HL-60 (cell line): ENCODE results near the gene SLCO4C1.

Experiments used
- GABPA ChIP-seq: IDR thresholded peaks from 2 replicates; pipeline ENCODE4 v1.6.1; 2012; ENCODE audit warnings: low read depth
- POLR2AphosphoS5 ChIP-seq: IDR thresholded peaks from 2 replicates; pipeline ENCODE4 v1.6.1; 2012; ENCODE audit warnings: low read depth
- SPI1 ChIP-seq: IDR thresholded peaks from 2 replicates; pipeline ENCODE4 v1.6.1; 2012; ENCODE audit warnings: low read depth, mild to moderate bottlenecking, borderline replicate concordance
- TF ChIP-seq, protein P1 (sequence below): IDR thresholded peaks from one replicate; pipeline ENCODE4 v1.5.1; 2011; ENCODE audit warnings: low read length, control low read depth, inconsistent platforms; ENCODE audit not compliant: insufficient read depth
- TF ChIP-seq, protein P2 (sequence below): IDR thresholded peaks from 2 replicates; pipeline ENCODE4 v1.6.1; 2012; ENCODE audit warnings: low read depth; ENCODE audit not compliant: insufficient replicate concordance

DNA sequence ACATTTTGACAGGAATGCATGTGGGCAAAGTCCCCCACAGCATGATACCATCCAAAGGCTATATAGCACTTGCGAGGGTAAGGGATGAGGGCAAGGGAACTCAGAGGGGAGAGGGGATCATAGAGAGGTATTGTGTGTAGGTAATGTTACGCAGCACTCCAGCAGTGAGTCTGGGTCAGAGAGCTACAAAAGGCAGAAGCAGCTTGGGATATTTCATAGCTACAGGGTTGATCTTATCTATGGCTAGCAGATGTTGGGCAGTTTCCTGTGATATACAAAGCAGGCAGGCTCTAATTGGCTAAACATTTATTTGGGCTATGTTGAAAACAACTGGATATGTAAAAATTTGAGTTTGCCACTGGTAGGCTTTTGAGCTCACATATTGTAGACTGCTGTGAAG, 17.8 kb upstream of the SLCO4C1 start:
- TF ChIP-seq, protein P1, sequence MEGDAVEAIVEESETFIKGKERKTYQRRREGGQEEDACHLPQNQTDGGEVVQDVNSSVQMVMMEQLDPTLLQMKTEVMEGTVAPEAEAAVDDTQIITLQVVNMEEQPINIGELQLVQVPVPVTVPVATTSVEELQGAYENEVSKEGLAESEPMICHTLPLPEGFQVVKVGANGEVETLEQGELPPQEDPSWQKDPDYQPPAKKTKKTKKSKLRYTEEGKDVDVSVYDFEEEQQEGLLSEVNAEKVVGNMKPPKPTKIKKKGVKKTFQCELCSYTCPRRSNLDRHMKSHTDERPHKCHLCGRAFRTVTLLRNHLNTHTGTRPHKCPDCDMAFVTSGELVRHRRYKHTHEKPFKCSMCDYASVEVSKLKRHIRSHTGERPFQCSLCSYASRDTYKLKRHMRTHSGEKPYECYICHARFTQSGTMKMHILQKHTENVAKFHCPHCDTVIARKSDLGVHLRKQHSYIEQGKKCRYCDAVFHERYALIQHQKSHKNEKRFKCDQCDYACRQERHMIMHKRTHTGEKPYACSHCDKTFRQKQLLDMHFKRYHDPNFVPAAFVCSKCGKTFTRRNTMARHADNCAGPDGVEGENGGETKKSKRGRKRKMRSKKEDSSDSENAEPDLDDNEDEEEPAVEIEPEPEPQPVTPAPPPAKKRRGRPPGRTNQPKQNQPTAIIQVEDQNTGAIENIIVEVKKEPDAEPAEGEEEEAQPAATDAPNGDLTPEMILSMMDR, result no peak
- TF ChIP-seq SPI1, result no peak
- TF ChIP-seq, protein P2, sequence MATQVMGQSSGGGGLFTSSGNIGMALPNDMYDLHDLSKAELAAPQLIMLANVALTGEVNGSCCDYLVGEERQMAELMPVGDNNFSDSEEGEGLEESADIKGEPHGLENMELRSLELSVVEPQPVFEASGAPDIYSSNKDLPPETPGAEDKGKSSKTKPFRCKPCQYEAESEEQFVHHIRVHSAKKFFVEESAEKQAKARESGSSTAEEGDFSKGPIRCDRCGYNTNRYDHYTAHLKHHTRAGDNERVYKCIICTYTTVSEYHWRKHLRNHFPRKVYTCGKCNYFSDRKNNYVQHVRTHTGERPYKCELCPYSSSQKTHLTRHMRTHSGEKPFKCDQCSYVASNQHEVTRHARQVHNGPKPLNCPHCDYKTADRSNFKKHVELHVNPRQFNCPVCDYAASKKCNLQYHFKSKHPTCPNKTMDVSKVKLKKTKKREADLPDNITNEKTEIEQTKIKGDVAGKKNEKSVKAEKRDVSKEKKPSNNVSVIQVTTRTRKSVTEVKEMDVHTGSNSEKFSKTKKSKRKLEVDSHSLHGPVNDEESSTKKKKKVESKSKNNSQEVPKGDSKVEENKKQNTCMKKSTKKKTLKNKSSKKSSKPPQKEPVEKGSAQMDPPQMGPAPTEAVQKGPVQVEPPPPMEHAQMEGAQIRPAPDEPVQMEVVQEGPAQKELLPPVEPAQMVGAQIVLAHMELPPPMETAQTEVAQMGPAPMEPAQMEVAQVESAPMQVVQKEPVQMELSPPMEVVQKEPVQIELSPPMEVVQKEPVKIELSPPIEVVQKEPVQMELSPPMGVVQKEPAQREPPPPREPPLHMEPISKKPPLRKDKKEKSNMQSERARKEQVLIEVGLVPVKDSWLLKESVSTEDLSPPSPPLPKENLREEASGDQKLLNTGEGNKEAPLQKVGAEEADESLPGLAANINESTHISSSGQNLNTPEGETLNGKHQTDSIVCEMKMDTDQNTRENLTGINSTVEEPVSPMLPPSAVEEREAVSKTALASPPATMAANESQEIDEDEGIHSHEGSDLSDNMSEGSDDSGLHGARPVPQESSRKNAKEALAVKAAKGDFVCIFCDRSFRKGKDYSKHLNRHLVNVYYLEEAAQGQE, result no peak
- no peak for TF ChIP-seq POLR2AphosphoS5
- no peak for TF ChIP-seq GABPA
